OCI-LY1 (cell line): ENCODE results near the gene CAMTA1.

Source experiments
- EZH2 ChIP-seq: fragments of 200-600 bp; sonication (generic), shearing (Covaris generic); IDR thresholded peaks from 2 replicates; pipeline ENCODE4 v1.8.0; 2017; ENCODE audit warnings: borderline replicate concordance, mixed run types, mild to moderate bottlenecking, antibody characterized with exemption, low read length, moderate library complexity, mixed read lengths
- TF ChIP-seq, protein P1 (sequence below): fragments of 200-600 bp; sonication (generic), shearing (Covaris generic); IDR thresholded peaks from 2 replicates; pipeline ENCODE4 v1.5.1; 2017; ENCODE audit warnings: mild to moderate bottlenecking, antibody characterized with exemption, low read length, moderate library complexity, mixed read lengths

DNA sequence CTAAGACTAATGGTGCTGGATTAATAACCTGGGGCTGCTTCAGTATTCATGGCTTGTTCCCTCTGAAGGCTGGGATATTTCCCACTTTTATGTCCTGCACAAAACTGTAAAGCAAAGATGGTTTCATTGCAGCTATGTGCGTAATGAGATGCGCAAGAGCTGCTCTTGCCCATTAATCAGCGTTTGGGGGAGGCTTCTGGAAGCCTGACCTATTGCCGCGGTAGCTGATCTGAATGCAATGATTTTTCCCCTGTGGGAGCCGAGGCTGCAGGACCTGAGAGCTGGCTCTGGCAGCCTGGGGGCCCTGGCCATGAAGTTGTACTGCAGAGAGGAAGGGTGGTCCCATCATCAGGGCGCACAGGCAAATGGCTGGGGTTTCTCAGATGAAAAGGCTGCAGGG, 239.8 kb downstream of the CAMTA1 start:
- no peak for TF ChIP-seq EZH2
- TF ChIP-seq, protein P1, sequence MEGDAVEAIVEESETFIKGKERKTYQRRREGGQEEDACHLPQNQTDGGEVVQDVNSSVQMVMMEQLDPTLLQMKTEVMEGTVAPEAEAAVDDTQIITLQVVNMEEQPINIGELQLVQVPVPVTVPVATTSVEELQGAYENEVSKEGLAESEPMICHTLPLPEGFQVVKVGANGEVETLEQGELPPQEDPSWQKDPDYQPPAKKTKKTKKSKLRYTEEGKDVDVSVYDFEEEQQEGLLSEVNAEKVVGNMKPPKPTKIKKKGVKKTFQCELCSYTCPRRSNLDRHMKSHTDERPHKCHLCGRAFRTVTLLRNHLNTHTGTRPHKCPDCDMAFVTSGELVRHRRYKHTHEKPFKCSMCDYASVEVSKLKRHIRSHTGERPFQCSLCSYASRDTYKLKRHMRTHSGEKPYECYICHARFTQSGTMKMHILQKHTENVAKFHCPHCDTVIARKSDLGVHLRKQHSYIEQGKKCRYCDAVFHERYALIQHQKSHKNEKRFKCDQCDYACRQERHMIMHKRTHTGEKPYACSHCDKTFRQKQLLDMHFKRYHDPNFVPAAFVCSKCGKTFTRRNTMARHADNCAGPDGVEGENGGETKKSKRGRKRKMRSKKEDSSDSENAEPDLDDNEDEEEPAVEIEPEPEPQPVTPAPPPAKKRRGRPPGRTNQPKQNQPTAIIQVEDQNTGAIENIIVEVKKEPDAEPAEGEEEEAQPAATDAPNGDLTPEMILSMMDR, result no peak
